HG03196 (cell line): Measurements from ENCODE around the gene SORL1.

Experiments
- ATAC-seq: cut with Tn5 transposase; IDR thresholded peaks from one replicate; pipeline ENCODE4 v1.9.1; 2021; ENCODE audit not compliant: unreplicated experiment

The SORL1 gene

DNA sequence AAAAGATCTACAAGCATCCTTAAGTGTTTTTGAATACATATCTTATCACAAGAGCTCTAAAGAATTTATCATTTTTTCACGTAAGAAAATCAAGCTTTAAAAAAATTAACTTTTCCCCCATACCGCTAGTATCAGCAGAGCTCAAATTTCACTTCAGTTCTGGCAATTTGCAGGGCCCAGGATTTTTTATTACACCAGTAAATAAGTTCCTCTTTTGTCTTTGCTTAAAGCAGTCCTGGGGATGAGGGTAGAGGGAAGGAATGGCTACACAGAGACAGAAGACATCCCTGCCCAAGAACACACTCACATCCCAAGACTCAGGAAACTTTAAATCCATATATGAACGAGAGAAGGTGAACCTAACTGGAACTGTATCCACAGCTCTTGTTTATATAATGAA is 22.6 kb upstream of the SORL1 start:
- ATAC-seq: no peak

DNA sequence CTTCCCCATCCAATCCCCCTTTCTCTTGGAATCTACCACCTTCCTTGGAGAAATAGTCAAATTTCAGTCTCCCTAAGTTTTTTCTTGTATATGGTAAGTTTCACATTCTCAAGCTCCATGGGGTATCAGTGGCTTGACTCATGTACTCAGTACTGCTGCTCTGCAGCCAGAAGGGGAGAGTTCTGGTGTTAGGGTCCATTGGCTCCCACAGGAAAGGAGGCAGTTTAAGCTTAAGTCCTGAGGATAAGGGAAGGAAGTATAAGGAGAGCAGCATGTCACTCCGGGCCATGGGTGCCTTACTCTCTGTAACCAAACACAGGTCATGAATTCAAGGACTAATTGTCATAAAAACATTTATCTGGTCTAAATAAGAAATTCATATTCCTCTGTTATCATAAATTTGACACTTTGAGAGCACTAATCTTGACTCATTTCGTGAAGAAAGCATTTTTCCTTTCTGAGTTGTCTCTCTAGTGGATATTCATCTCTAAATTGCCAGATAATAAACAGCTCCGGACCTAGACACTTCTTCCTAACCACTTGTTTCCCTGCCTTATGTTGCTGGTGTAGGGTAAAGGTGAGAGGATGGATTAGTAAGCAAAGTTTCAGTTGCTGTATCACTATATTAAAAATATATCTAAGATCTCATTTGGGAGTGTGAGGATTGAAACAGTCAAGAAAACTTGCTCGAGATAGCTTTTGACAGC is 20.1 kb upstream of the SORL1 start:
- ATAC-seq: no peak

DNA sequence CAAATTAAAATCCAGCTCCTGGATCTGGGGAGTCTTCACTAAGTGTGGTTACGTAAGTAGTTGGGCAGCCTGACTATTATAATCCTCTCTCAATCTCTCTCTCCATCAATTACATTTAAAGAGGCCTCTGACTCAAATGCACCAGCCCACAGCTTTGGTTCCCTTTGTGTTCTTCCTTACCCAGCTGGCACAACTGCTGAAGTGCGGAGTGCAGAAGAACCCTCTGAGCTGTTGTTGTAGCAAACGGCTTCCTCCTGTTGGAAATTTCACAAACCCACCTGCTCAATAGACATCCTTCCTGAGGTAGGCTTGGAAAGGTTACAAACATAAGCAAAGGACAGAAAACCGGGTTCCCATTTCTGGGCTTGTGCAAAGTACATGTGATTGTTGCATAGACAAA is 17.0 kb upstream of the SORL1 start:
- no peak for ATAC-seq

GRCh38 chr11:121435551-121436511 is 16.3 kb upstream of the SORL1 start:
- ATAC-seq: no peak

- ATAC-seq: no peak
These were observed 15.0 kb upstream of the SORL1 start for GRCh38 chr11:121437018-121437685.

- no peak for ATAC-seq
These were observed 14.4 kb upstream of the SORL1 start for GRCh38 chr11:121437686-121438078.

GRCh38 chr11:121439337-121439736 is 12.8 kb upstream of the SORL1 start:
- ATAC-seq: no peak

DNA sequence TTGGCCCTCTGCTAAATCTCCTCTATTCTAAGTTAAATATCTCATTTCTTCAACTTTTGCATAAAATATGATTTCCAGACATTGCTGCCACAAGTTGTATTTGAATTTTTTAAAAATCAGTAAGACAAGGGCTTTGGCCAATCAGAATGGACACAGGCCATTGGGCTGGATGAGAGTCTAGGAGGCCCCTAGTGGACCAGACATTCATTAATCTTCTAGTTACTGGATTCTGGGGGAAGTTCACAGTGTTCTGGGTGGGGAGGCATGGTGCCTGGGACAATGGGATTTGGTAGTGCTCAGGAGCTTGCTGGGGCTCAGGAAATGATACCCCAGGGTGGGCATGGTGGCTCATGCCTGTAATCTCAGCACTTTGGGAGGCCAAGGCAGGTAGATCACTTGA is 12.4 kb upstream of the SORL1 start:
- ATAC-seq: no peak

- ATAC-seq: no peak
These were observed 10.6 kb upstream of the SORL1 start for GRCh38 chr11:121441521-121441920.

DNA sequence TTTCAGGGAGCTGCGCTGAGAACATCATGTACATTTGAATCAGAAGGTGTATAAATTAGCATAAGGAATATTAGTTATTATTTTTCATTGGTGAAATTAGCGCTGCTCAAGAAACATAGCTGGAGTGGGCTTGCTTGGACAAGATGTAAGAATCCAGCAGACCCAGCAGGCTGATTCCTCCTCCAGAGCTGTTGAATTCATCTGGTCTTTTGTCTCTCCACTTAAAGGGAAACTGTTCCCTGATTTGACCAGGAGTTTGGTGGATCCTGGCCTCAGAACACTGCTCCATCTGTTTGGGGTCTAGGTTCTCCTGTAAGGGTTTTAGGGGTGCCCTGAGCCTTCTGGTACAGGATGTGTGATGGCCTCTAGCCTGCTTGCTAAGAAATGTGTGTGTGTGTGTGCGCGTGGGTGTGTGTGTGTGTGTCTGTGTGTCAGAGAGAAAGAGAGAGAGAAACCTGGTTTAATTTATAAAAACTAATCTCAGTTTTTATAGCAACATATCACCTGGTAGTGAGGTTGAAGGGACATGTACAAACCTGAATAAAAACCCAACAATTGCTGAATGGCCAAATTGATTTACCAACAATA is 8.3 kb upstream of the SORL1 start:
- no peak for ATAC-seq

GRCh38 chr11:121444526-121444925 is 7.6 kb upstream of the SORL1 start:
- ATAC-seq: no peak

GRCh38 chr11:121445071-121445768 is 6.9 kb upstream of the SORL1 start:
- peak; percentile 11 for ATAC-seq

DNA sequence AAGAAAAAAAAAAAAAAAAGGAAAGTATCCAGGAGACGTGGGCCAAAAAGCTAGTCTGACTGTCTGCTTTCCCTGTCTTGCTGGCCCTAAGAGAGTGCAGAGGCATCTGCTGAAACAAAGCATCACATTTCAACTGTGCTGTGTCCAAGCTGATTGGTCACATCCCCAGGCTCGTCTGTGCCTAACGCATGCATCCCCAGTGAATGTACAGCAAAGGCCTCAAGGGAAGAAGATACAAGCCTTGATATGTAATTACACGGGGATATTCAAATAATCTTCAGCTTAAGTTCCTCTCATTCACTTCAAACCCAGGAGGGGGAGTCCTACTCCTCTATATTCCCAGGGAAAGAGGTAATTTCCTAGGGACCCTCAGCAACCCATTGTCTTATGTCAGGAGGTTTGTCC is 5.4 kb upstream of the SORL1 start:
- no peak for ATAC-seq

GRCh38 chr11:121448011-121448410 is 4.1 kb upstream of the SORL1 start:
- no peak for ATAC-seq

DNA sequence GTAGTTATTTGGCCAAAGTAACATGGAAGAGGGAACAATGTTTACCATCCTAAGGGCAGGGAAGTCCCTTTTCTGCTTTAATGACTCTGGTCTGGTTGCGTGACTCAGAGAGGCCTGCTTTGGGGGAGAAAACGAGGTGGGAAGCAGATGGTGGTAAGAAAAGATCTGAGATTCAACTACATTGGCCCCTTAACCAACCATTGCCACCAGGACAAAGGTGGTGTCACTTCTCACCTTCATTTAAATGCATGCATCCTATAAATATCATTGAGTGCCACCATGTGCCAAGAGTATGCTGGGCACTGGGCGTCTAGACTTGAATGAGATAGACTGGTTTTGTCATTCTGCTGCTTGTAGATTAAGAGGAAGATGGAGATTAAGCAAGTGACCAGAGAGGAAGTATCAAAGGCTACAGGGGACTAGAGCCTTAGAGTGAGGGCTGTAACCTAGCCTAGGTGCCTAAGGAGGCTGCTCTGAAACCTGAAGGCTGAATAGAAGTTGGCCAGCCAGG is 3.6 kb upstream of the SORL1 start:
- ATAC-seq: no peak

DNA sequence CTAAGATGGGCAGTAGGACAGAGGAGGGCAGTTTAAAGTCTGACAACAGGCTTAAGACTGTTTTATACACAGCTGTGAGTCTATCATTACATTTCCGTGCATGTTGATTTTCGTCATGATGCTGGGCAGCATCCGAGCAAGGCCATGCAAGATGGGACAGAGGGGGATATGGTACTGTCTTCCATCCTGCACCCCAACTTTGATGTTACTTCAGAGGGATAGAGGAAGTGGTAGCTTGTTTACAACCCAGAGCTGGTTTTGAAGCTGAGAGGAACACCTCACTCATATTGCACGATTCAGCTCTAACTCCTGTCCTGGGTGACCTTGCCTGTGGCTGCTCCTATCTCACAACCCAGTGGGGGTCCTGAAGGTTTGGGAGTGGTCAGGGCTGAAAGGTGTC is 3.0 kb upstream of the SORL1 start:
- ATAC-seq: no peak

GRCh38 chr11:121449626-121450025 is 2.5 kb upstream of the SORL1 start:
- ATAC-seq: no peak

- no peak for ATAC-seq
These were observed 1.7 kb upstream of the SORL1 start for GRCh38 chr11:121450401-121450800.

- ATAC-seq: no peak
These were observed 732 bp upstream of the SORL1 start for GRCh38 chr11:121451178-121451985.
